GM15510 (cell line): ENCODE data around the gene GSTM2.

ENCODE experiments used
- POLR2A ChIP-seq: IDR thresholded peaks from 3 replicates; pipeline ENCODE4 v1.6.1; 2011; ENCODE audit warnings: borderline replicate concordance; ENCODE audit not compliant: insufficient read length; ENCODE audit errors: extremely low read depth

GSTM2 gene

GRCh38 chr1:109719337-109719837 is 51.5 kb downstream of the GSTM2 start:
- no peak for TF ChIP-seq POLR2A

- TF ChIP-seq POLR2A = no peak
Measured at GRCh38 chr1:109721042-109721441, 53.2 kb downstream of the GSTM2 start.

GRCh38 chr1:109721971-109722370 is 54.1 kb downstream of the GSTM2 start:
- TF ChIP-seq POLR2A = no peak

GRCh38 chr1:109722908-109723691 is 55.2 kb downstream of the GSTM2 start:
- no peak for TF ChIP-seq POLR2A
